GM21526 (cell line): Measurements from ENCODE around the gene TAPBP.
"Not testable (repeated sequence)": the region's sequence is repeated elsewhere in the genome, so short reads cannot be mapped to it uniquely, and the experiment has no call there.

Experiments
- ATAC-seq: cut with Tn5 transposase; IDR thresholded peaks from one replicate; pipeline ENCODE4 v1.9.1; 2021; ENCODE audit warnings: moderate library complexity; ENCODE audit not compliant: unreplicated experiment, low FRiP score

The TAPBP gene

GRCh38 chr6:33297956-33298772 is 15.7 kb downstream of the TAPBP start:
- no peak for ATAC-seq

DNA sequence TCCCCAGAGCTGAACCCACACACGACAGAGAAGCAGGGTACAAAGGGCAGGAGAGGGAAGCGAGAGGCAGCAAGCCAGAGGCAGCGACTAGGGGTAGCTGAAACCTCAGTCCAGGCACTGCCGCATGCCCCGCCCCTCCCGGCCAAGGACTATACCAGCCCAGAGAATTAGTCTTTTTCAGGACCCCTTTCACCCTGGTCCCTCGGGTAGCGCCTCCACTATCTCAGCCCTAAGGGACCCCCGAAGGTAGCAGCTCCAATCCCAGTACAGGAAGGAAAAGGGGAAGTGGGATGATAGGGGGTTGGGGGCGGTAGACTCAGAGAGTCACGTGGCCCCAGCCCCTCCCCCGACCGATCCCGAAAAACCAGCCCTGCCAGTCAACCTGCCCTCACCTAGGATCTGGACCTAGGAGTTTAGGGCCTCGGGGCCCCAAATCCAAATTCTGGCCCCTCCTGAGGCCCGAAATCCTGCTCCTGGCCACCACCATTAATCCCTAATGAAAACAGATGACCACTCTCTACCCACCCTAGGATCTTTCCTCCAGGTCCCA is 16.4 kb downstream of the TAPBP start:
- ATAC-seq: no peak

DNA sequence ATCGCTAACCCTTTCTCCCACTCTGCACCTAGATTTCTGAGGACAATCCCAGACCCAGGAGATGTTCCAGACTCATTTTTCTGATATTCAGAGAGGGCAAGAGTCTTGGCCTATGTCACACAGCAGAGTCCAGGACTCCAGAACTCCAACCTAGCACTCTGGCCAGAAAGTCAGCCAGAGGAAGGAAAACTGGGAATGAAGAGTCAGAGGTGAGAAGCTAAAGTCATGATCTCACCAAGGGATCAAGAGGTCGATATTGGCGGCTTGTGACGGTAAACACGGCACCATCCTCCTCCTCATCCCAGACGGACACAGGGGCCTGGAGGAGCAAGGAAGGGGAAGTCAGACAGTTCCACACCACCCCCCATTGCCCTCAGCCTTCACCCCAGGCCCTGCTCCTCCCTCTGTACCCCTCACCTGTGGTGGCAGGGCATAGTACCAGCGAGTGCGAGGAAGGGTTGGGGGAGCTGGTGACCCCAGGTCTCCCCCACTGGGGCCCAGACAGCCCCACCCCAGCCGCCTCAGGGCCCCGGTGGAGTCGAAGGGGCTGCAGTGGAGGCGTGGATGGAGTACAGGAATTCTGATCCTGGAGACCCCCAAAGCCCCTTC is 17.0 kb downstream of the TAPBP start:
- no peak for ATAC-seq

DNA sequence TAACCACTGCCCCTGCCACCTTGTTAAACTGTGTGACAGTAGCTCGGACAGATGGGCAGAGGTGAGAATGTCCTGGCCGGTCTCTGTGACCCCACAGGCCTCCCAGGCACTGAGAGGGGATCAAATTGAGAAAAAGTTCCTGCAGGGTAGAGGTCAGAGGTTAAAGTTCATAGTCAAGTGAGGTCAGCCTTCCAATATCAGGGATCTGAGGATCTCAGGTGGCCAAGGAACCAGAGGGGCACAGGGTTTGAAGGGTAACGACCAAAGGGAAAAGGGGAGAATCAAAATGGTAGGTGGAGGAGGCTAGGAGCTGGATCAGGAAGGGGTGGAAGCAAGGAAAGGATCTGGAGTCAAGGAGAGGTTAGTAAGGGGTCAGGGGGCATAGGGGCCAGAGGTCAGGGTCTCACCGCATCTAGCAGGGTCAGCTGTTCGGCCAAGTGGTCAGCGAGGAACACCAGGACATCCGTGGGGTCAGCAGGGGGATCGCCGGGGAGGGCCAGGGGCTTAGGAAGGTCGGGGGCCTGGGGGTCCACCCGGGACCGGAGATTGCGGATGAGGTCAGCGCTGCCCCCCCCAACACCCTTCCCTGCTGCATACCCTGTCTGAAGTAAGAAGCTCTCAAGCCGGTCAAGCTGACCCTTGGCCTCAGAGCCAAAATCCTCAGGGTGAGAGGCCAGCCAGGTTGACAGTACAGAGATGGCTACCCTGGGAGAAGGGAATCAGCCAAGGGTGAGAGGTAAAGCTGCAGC is 18.1 kb downstream of the TAPBP start:
- ATAC-seq: no peak

DNA sequence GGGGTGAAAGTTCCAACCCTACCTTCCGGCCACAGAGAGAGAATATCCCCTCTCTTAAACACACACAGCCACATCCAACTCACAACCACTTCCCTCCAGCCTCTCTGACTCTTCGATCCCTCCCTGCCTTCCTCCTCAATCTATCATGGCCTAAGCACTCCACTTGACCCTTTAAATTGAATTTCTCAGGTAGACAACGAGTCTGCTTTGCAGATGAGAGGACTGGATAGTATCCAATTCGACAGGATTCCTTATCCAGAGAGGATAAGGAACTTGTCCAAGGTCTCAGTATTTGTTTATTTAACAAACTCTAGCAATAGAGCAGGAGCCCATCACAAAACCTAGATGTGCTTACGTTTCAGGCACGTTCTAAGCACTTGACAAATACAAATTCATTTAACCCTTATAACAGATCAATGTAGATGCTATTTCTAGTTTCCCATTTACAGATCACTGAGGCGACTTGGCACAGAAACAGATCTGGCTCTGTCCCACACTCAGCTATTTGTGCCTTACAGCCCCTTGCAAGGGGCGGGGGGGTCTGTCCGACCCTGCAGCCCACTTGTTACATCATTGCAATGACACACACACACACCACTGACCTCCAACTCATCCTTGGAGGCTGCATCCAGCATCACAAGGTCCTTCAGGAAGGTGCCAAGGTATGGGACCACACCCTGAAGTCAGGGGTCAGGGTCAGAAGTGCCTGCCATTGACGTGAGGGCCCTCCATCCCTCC is 19.6 kb downstream of the TAPBP start:
- ATAC-seq: no peak

GRCh38 chr6:33292996-33293682 is 20.7 kb downstream of the TAPBP start:
- no peak for ATAC-seq

- no peak for ATAC-seq
Measured at GRCh38 chr6:33290459-33290858, 23.4 kb downstream of the TAPBP start.

GRCh38 chr6:33289784-33290315 is 24.0 kb downstream of the TAPBP start:
- ATAC-seq: peak; percentile 3

DNA sequence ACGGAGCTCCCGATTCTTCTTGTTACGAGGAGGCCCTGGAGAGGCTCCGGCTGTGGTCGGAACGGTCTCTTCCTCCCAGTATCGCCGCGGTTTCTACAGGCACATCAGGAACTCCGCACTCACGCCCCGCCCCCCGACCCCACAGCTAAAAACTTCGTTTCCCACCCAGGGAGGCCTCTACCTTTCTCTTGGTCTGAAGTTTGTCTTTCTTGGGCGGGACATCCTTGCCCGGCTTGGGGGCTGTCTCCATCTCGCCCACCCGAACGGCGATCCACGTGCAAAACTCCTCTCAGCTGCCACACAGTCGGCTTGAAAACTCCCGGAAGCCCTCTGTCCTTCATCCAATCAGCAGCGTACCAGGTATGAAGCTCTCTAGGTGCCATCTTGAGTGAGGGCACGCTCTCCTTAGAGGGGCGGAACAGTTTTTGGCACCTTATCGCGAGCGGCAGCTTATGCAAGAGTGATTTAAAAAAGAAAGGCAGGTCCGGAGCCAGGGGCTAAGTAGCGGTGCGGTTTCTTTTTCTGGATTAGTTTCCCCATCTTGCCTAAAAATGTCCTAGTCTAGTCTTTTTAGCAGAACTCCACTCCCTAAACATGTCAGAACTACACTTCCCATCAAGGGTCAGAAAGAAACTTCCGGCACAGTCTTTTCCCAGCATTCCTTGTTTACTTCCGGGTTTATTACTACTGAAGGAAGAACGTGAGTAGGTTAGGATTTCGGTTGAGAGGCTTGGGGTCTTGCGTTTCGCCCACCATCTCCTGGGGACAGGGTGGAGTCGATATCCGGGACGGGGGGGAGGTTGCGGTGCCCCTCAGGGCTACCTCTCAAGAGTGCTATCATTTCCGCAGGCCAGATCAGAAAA is 24.7 kb downstream of the TAPBP start, which contains the start of the genes PFDN6 and WDR46:
Gene PFDN6, plus strand, starts transcription at position 681 of the 863 bp plus-strand sequence. CDS start 256 bp downstream, outside the sequence.
Gene WDR46, minus strand, starts transcription at position 319 of the 863 bp plus-strand sequence. Its CDS starts 69 bp downstream, at position 250.
- peak; percentile 57 for ATAC-seq

DNA sequence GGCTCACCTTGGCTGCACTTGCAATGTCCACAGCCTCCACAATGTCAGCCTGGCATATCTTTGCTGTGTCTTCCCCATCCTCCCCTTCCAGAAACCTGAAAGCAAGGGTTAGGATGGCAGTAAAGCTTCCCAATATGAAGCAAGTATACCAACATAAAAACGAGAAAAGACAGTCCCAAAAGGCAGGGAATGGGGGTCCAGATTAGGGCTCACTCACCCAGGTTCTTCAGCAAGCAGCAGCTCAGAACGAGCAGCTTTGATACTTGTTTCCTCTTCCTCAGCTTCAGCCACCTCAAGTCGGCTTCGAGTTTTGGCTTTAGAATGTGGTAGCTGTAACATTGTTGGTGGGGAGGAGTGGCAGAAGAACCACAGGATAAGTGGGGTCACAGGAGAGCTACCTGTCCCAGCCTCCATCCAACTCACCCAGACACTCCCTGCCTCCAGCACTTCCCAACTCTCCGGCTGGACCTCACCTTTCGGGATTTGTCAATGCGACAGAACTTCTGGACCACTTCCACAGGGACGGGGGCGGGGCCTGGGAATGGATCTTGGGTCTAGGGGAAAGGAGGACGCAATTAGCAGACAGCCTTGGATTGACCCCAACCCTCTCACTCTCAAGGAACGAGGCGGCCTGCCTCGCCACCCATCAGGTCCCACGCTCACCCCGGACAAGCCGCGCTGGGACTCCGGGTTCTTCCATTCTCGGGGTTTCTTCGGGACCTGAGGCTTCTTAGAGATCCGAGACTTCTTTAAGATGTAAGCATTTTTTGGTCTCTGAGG is 25.5 kb downstream of the TAPBP start:
- peak; percentile 11 for ATAC-seq

DNA sequence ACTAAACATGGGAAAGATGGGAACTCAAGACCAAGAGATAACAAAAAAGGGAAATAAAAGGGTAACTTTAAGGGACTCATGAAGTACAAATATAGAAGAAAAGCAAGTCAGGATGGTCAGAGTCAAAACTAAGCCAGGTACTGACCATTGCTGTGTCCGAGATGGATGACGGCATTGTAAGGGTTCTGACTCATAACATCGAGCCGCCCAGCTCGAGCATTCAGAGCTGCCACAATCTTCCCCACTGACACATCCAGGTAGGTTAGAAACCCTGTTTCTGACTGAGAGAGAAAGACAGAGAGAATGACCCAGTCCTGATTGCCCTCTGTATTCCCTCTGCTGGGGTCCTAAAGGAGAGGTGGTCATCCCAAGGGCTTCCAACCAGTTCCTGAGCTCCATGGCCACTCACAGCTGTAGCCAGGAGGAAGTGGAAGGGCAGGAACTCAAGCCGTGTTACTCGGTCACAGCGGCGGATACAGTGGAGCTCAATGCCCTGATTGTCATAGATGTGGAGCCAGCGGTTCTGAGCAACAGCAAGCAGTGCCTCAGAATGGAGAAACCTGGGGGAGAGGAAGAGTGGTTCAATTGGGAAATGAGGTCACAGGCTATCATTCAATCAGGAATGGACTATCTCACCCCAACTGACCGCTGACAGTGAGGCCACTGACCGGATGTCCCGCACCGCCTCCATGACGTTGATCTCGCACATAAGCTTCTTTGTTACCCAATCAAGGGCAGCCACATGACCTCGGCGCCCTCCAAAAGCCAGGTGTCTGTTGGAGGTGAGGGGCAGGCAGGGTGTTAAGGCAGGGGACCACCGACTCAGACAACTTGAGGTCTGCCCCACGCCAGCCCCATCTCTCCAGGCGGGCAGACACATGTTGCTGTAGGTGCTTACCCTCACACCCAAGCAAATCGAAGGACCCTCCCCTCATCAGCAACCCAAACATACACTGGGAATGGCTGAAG is 26.6 kb downstream of the TAPBP start:
- ATAC-seq: no peak

DNA sequence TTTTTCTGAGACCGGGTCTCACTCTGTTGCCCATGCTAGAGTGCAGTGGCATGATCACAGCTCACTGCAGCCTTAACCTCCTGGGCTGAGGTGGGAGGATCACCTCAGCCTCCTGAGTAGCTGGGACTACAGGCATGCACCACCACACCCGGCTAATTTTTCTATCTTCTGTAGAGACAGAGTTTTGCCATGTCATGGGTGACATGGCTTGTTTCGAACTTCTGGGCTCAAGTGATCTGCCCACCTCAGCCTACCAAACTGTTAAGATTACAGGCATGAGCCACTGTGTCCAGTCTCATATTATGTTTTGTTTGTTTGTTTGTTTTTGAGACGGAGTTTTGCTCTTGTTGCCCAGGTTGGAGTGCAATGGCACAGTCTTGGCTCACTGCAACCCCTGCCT is 28.7 kb downstream of the TAPBP start:
- ATAC-seq: not testable (repeated sequence)

DNA sequence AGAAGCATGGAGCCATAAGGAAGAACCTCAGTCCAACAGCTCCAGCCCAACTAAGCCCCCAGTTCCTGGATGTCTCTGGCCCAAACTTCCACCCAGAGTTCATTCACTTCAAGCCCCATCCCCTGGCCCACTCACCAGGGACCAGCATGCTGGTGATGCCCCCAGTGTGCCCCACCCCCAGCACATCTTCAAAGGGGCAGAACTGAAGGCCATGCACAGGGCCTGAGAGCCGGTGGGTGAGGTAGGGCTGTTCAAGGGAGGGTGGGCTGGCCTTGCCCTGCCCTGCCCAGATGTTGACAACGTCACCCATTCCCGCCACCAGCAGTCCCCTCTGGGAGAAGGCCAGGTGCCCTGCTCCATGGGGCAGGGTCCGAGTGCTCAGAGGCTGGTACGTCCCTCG is 33.3 kb downstream of the TAPBP start:
- ATAC-seq: no peak

GRCh38 chr6:33279971-33280511 is 33.8 kb downstream of the TAPBP start:
- no peak for ATAC-seq

DNA sequence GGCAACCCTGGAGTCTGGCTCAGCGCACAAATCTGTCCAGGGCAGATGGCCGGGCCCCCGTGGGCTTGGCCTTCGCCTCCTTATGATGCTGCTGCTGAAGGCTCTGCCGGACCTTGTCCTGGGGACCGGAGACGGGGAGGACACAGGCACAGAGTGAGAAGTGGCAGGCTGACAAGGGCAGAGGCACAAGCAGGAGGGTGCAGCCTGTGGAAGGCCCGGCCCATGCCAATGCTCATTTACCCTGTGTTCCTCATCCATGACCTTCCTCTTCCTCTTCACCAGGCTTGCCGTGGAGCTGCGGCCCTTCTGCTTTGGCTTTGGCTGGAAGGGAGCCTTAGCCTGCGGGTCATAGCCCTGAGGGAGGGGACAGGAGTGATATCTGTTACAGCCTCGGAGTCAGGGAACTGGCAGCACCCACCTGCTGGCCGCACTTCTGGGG is 34.6 kb downstream of the TAPBP start:
- ATAC-seq: no peak

DNA sequence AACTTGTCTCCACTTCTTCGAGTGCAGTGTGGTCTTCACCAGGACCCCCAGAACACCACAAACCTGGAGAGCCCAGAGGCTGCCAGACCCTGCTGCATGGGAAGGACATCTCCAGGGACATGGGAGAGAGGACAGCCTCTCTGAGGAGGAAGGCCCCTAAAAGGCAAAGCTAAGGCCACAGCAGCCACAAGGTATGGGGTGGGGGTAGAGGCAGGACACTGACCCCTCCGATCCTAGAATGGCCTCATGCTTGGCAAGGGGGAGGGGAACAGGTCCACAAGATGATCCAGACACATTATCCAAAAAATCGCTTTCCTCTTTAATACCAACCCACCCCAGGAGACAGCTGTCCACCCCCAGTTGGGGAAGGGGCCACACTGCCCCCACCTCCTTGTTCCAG is 35.1 kb downstream of the TAPBP start:
- no peak for ATAC-seq
